ENCODE data around the gene STAC2. TPM values are rescaled to one million over a fixed set of nuclear protein-coding genes. Genes with fewer than 3 reads are reported as not detected.
A peak's percentile ranks its signal among the peaks of the same experiment; 100 is the strongest.

Gene STAC2
- total RNA-seq, 2 experiments from 2014 or later = not detected

DNA sequence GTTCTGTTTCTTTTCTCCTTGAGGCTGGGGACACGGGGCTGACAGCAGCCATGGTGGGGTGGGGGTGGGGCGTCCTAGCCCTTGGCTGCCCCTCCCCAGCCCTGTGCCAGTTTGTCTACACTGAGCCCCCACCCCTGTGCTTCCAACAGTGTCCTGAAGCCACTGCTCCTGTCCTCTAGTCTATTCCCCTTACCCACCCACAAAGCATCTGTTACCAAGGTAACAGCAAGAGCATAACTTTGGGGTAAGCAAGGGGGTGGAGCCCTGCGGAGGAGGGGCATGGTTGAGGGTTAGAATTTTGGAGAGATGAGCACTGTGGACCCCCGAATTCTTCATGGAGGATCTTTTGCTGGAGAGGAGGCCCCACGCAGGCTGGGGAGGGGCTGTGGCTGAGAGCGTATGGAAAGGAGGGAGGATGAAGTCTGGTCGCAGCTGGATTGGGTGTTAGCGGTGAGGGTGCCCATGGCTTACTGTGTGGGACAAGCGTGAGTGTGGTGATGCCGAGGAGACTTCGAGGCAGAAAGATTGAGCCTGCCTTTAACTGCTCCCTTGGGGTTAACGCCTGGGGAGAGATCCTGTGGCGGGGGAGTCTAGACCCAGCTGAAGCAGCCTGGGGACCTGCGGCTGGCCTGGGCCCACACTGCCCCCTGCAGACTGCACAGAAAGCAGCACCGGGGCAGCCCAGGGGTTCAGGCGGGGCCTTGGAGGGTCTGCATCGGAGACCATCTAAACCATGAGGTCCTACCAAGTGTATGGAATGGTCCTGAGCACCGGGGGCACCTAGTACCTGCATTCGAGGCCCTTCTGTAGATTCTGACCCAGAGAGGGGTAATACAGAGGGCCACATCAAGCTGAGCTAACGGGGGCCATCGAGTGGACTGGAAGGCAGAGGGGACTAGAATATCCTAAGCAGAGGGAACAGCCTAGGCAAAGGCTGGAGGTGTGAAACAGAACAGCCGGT lies 6.1 kb upstream of the STAC2 start:
- Mint-ChIP-seq H3K4me1 (peaks cover 18% of the 10 kb centered on the region), H3K27me3 (peaks cover 18% of the 10 kb centered on the region), H3K36me3 (ENCODE audit: low read depth) (no peaks in the 10 kb centered on the region), H3K27ac (no peak overlapping the region), H3K9me3 (ENCODE audit: low read depth) (no peaks in the 10 kb centered on the region), H3K4me3 (peak overlapping the region; percentile 6)
- ATAC-seq (peak; percentile 72), DNase-seq (peak; percentile 78)
- ChIA-PET POLR2A (no interaction called here), CTCF (interaction anchor here (0.5 to 10.6 kb wide), 24 partner anchors 8 to 664 kb away, joined by 3 to 170 read pairs (median 3); partner anchors contain the start of genes CACNB1, PLXDC1 and RPL19)
- intact Hi-C loops (cut with DNase I, micrococcal nuclease) = loop anchor here in 1 of 2 experiments (1.0 to 10.0 kb wide), 2 partner anchors 25 to 403 kb away; partner anchors contain the start of gene STARD3

DNA sequence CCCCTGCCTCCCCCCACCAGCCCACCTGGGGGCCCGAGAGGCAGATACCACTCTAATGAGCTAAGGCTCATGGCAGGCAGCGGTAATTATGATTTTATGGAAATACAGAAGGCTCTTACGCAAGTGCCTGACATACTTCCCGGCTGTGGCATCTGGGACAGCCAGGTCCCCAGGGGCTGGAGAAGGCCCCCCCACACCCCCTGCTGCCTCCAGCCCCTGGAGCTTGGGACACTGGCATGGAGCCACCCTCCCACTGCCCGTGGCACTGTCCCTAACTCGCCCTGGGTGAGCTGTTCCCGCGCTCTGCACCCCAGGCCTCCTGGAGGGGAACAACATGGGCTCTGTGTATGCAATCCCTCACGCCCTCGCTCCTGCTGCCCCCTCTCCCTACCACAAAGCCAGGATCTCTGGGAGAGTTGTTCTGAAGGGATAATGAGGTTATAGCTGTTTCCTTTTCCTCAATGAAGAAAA lies 5.4 kb upstream of the STAC2 start:
- intact Hi-C loops (cut with DNase I, micrococcal nuclease) = loop anchor here in 1 of 2 experiments (10.0 kb wide), 1 partner anchor 404 kb away; the partner anchor contains the start of gene STARD3
- CTCF ChIA-PET = interaction anchor here (0.6 to 10.6 kb wide), 15 partner anchors 8 to 248 kb away, joined by 3 to 170 read pairs (median 5); partner anchors contain the start of genes CACNB1, PLXDC1 and RPL19
- Mint-ChIP-seq H3K4me3 (no peak overlapping the region), H3K36me3 (ENCODE audit: low read depth) (no peaks in the 10 kb centered on the region), H3K9me3 (ENCODE audit: low read depth) (no peaks in the 10 kb centered on the region), H3K4me1 (peaks cover 19% of the 10 kb centered on the region), H3K27ac (no peak overlapping the region), H3K27me3 (peaks cover 21% of the 10 kb centered on the region)
- POLR2A ChIA-PET = no interaction called here
- ATAC-seq (no peak), DNase-seq (no peak)

- intact Hi-C loops (cut with DNase I, micrococcal nuclease) = loop anchor here in 1 of 2 experiments (10.0 kb wide), 1 partner anchor 404 kb away; the partner anchor contains the start of gene STARD3
Measured at GRCh38 chr17:39230361-39230760, 4.6 kb upstream of the STAC2 start.

DNA sequence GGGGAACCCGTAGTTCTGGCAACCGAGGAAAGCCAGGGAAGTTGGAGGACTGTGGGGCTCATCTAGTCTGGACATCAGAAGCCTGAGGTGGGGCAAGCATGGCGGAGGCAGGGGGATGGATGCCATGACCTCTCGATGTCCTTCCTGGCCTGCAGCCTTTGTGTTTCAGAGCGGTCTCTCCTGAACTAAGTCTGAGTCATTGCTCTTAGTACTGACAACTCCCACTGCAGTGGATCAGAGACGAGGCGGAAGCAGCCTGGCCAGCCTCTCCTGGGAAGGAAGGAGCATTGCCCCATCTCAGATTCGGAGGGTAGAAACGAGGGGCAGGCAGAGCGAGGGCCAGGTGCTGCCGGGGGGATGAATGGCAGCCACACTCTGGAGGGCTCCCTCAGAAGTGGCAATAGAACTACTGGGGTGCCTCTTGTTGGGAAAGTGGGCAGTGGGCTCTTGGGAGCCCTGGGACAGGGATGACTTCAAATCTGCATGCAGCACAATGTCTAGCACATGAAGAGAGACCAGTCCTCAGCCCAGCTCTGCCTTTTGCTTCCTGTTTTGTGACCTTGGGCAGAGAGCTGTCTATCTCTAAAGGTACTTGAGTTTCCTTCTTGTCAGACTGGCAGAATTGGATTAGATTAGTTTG lies 3.6 kb upstream of the STAC2 start:
- Mint-ChIP-seq H3K9me3 (ENCODE audit: low read depth) (no peaks in the 10 kb centered on the region), H3K4me3 (no peak overlapping the region), H3K4me1 (peaks cover 18% of the 10 kb centered on the region), H3K27ac (no peak overlapping the region), H3K27me3 (peaks cover 26% of the 10 kb centered on the region), H3K36me3 (ENCODE audit: low read depth) (no peaks in the 10 kb centered on the region)
- ATAC-seq = no peak
- POLR2A ChIA-PET = interaction anchor here (0.7 kb wide), 1 partner anchor 150 kb away, joined by 3 read pairs; no protein-coding TSS in a partner anchor
- CTCF ChIA-PET = interaction anchor here (0.7 to 10.6 kb wide), 3 partner anchors 12 to 330 kb away, joined by 3 to 135 read pairs (median 6); no protein-coding TSS in a partner anchor
- no peak for DNase-seq
- intact Hi-C loops (cut with DNase I, micrococcal nuclease) = no loop called here

More at GRCh38 chr17:39230361-39230760, 4.6 kb upstream of the STAC2 start:
- POLR2A ChIA-PET = no interaction called here
- no peaks in the 10 kb centered on the region for H3K9me3 Mint-ChIP-seq (ENCODE audit: low read depth)
- H3K27me3 Mint-ChIP-seq = peaks cover 24% of the 10 kb centered on the region
- DNase-seq (no peak), ATAC-seq (no peak)
- peaks cover 16% of the 10 kb centered on the region for H3K4me1 Mint-ChIP-seq
- no peak overlapping the region for H3K27ac Mint-ChIP-seq
- CTCF ChIA-PET = interaction anchor here (0.8 to 10.6 kb wide), 7 partner anchors 9 to 247 kb away, joined by 3 to 170 read pairs (median 7); partner anchors contain the start of genes CACNB1 and RPL19
- H3K4me3 Mint-ChIP-seq = no peak overlapping the region
- no peaks in the 10 kb centered on the region for H3K36me3 Mint-ChIP-seq (ENCODE audit: low read depth)

- H3K4me1 Mint-ChIP-seq = peaks cover 18% of the 10 kb centered on the region
- DNase-seq (no peak), ATAC-seq (no peak)
- H3K27ac Mint-ChIP-seq = no peak overlapping the region
- peaks cover 37% of the 10 kb centered on the region for H3K27me3 Mint-ChIP-seq
- no peak overlapping the region for H3K4me3 Mint-ChIP-seq
- CTCF ChIA-PET = interaction anchor here (0.6 to 2.7 kb wide), 2 partner anchors 9 to 27 kb away, joined by 3 to 9 read pairs; partner anchors contain the start of gene RPL19
- H3K9me3 Mint-ChIP-seq (ENCODE audit: low read depth) = no peaks in the 10 kb centered on the region
- POLR2A ChIA-PET = no interaction called here
- intact Hi-C loops (cut with DNase I, micrococcal nuclease) = no loop called here
- no peaks in the 10 kb centered on the region for H3K36me3 Mint-ChIP-seq (ENCODE audit: low read depth)
Measured at GRCh38 chr17:39227364-39227919, 1.7 kb upstream of the STAC2 start.

DNA sequence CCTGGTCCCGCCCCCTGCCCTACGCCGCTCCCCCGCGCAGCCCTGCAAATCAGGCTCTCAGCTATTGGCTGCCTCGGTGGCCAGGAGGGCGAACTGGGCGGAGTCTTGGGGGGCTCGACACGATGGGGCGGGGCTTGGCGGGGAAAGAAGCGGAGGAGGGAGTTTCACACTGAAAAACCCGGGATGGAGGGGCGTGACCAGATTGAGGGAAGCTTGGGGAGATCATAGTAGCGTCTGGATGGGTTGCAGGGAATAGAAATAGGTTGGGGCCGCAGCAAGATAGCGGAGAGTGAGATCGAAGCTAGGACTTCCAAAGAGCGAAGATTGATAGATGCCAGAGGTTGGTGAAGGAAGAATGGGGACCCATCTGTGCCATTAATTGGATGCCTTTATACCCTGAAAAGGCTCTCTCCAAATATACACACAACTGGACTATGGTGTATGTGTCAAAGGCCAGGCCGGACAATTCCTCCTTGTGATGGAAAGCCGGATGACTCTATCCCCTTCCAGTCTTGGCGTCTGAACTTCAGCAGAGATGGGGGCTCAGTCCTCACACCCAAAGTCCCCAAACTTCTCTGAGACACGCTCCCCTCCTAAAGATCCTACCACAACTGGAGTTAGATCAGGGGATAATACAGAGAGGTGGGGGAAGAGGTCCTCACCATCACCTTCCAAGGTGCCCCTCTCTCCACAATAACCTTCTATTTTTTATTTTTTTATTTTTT lies 376 bp upstream of the STAC2 start:
- POLR2A ChIA-PET = interaction anchor here (0.6 to 1.1 kb wide), 2 partner anchors 16 to 175 kb away, joined by 3 read pairs; no protein-coding TSS in a partner anchor
- H3K36me3 Mint-ChIP-seq (ENCODE audit: low read depth) = no peaks in the 10 kb centered on the region
- no peaks in the 10 kb centered on the region for H3K9me3 Mint-ChIP-seq (ENCODE audit: low read depth)
- H3K4me1 Mint-ChIP-seq = peaks cover 6% of the 10 kb centered on the region
- DNase-seq = peak; percentile 58
- H3K27me3 Mint-ChIP-seq = peaks cover 32% of the 10 kb centered on the region
- CTCF ChIA-PET = interaction anchor here (0.7 to 2.7 kb wide), 4 partner anchors 10 to 62 kb away, joined by 3 to 9 read pairs (median 5); no protein-coding TSS in a partner anchor
- H3K27ac Mint-ChIP-seq = peak overlapping the region; percentile 37
- intact Hi-C loops (cut with DNase I, micrococcal nuclease) = no loop called here
- H3K4me3 Mint-ChIP-seq = peak overlapping the region; percentile 72
- ATAC-seq = peak; percentile 72

DNA sequence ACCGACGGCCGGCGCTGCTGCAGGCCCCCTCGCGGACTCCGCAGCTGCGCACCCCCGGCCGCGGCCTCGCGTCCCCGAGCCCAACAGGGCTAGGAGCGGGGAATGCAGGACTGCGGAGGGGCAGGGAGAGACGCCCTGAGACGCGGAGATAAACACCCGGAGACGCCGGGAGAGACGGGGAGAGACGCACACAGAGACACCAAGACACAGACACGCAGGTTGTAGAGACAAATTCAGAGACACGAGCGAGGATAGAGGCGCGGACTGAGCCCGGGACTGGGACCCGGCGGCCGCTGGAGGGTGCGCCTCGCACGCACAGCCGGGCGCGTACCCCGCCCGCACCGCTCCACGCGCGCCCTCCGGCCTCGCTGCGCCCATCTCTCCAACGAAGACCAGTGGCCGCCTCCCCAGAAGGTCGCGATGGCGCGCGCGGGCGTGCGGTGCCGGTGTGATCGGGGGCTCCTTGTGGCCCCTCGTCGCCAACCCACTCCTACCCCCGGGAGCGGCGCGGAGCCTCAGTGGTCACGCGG lies 902 bp downstream of the STAC2 start:
- DNase-seq = no peak
- intact Hi-C loops (cut with DNase I, micrococcal nuclease) = no loop called here
- POLR2A ChIA-PET = no interaction called here
- H3K4me1 Mint-ChIP-seq = peaks cover 6% of the 10 kb centered on the region
- peaks cover 32% of the 10 kb centered on the region for H3K27me3 Mint-ChIP-seq
- H3K4me3 Mint-ChIP-seq = peak overlapping the region; percentile 32
- ATAC-seq = peak; percentile 40
- no peaks in the 10 kb centered on the region for H3K36me3 Mint-ChIP-seq (ENCODE audit: low read depth)
- no peaks in the 10 kb centered on the region for H3K9me3 Mint-ChIP-seq (ENCODE audit: low read depth)
- CTCF ChIA-PET = no interaction called here
- no peak overlapping the region for H3K27ac Mint-ChIP-seq

DNA sequence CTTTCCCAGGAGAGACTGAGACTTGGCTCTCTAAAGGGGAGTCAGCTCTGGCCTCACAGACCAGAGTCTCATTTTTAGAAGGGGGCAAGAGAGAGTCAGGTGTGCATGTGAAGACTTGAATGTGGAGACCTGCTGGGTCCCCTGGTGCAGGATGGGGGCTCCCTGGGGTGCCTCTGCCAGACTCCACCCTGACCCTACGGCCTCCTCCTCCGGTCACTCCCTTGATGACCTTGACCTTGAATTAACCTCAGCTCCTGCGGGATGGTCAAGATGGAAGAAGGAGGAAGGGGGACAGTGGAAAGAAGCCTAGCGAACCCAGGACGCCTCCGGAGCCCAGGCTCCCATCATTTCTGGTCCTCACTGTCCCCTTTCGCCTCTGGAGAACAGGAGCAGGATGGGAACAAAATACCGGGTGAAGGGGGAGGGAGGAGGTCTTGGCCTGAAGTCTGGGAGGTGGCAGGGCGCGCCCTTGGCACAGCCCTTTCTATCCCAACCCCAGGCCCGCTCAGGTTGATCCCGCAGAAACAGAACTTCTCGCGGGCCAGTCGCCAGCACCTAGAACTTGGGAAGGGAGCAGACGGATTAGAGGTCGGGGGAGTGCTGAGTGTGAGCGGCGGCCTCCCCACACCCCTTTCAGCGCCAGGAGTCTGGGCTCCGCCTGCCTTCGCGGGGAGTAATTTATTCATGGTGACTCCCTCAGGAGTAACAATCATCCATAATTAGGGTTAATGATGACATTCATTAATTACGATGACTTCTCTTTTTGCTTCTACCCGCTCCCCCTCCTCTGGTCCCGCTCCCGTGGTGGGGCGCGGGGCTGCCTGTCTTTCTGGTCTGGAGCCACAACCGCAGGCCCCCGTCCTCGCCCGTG lies 1.6 kb downstream of the STAC2 start:
- POLR2A ChIA-PET = interaction anchor here (0.5 kb wide), 1 partner anchor 9 kb away, joined by 3 read pairs; no protein-coding TSS in a partner anchor
- H3K36me3 Mint-ChIP-seq (ENCODE audit: low read depth) = no peaks in the 10 kb centered on the region
- no peak overlapping the region for H3K27ac Mint-ChIP-seq
- CTCF ChIA-PET = interaction anchor here (0.6 to 1.8 kb wide), 5 partner anchors 8 to 71 kb away, joined by 3 to 7 read pairs (median 4); no protein-coding TSS in a partner anchor
- H3K9me3 Mint-ChIP-seq (ENCODE audit: low read depth) = no peaks in the 10 kb centered on the region
- H3K27me3 Mint-ChIP-seq = peaks cover 30% of the 10 kb centered on the region
- H3K4me1 Mint-ChIP-seq = peaks cover 6% of the 10 kb centered on the region
- ATAC-seq (no peak), DNase-seq (no peak)
- H3K4me3 Mint-ChIP-seq = no peak overlapping the region
- intact Hi-C loops (cut with DNase I, micrococcal nuclease) = no loop called here

DNA sequence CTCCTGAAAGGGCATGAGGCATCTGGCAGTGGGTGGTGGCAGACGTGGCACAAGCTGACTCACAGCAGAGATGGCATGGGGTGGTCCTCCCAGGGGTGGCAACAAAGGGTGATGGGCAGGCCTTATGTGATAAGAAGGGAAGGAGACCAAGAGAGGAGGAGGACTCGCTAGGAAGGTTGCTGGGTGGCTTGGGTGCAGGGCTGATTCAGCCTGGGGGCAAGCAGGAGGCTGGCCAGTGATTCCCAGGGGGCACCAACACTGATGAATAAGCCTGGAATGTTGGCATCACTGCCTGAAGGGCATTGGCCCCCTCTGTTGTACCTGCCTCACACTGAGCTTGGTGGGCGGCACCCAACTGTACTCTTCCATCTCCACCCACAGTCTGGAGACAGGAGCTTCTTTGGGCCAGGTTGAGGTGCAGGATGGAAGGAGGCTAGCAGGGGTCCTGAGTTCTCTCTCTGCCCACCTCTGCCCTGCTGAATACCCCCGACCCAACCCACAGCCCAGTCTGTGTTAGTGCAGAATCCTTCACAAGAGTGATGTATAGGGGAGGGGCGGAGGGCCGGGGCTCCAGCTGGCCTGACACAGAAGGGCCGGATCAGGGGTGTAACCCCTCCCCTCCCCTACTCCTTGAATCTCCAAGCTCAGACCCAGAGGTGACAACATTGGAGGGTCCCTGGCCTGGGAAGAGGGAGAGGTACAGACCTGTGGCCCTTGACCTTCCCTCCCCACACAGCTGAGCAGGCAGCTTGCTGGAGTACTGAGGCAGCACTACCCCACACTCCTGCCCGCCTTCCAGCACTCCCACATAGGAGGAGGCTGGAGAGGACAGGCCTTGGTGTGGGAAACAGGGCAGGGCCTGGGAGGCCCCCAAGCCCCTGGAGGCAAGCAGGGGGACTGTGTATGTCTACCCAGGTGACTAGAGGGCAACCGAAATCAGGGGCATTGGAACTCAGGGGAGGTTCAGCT lies 2.6 kb downstream of the STAC2 start:
- Mint-ChIP-seq H3K4me1 (peaks cover 6% of the 10 kb centered on the region), H3K27me3 (peaks cover 33% of the 10 kb centered on the region), H3K36me3 (ENCODE audit: low read depth) (no peaks in the 10 kb centered on the region), H3K4me3 (no peak overlapping the region), H3K27ac (no peak overlapping the region), H3K9me3 (ENCODE audit: low read depth) (no peaks in the 10 kb centered on the region)
- intact Hi-C loops (cut with DNase I, micrococcal nuclease) = no loop called here
- POLR2A ChIA-PET = interaction anchor here (0.5 kb wide), 1 partner anchor 8 kb away, joined by 3 read pairs; no protein-coding TSS in a partner anchor
- ATAC-seq (no peak), DNase-seq (no peak)
- CTCF ChIA-PET = interaction anchor here (0.6 to 1.8 kb wide), 7 partner anchors 9 to 70 kb away, joined by 3 to 7 read pairs (median 4); no protein-coding TSS in a partner anchor
